ENCODE data around the gene KCNA10.

The KCNA10 gene

GRCh38 chr1:110484801-110485200 is 34.2 kb downstream of the KCNA10 start:
- DNase-seq (ENCODE audit: insufficient read length) (no peak), FAIRE-seq (no peak)

GRCh38 chr1:110483308-110483685 is 35.7 kb downstream of the KCNA10 start:
- TF ChIP-seq TAF1 (IDR thresholded peaks at IDR 0.05; ENCODE audit: borderline replicate concordance, low read depth, low read length): no peak
- TF ChIP-seq POLR2A (IDR thresholded peaks at IDR 0.05; ENCODE audit: low read depth, low read length): no peak
- TF ChIP-seq POLR2AphosphoS5 (IDR thresholded peaks at IDR 0.05; ENCODE audit: low read depth, low read length): no peak
- FAIRE-seq (no peak), DNase-seq (ENCODE audit: insufficient read length) (no peak)

More at GRCh38 chr1:110484801-110485200, 34.2 kb downstream of the KCNA10 start:
- TF ChIP-seq POLR2AphosphoS5 (IDR thresholded peaks at IDR 0.05; ENCODE audit: low read depth, low read length): no peak
- no peak for TF ChIP-seq TAF1 (IDR thresholded peaks at IDR 0.05; ENCODE audit: borderline replicate concordance, low read depth, low read length)
- no peak for TF ChIP-seq POLR2A (IDR thresholded peaks at IDR 0.05; ENCODE audit: low read depth, low read length)

GRCh38 chr1:110482662-110483307 is 36.2 kb downstream of the KCNA10 start:
- DNase-seq (ENCODE audit: insufficient read length) (no peak), FAIRE-seq (no peak)
- TF ChIP-seq POLR2A (IDR thresholded peaks at IDR 0.05; ENCODE audit: low read depth, low read length) (no peak), POLR2AphosphoS5 (IDR thresholded peaks at IDR 0.05; ENCODE audit: low read depth, low read length) (no peak), TAF1 (IDR thresholded peaks at IDR 0.05; ENCODE audit: borderline replicate concordance, low read depth, low read length) (no peak)

GRCh38 chr1:110481968-110482623 is 36.9 kb downstream of the KCNA10 start:
- DNase-seq (ENCODE audit: insufficient read length) (no peak), FAIRE-seq (no peak)
- no peak for TF ChIP-seq POLR2A (IDR thresholded peaks at IDR 0.05; ENCODE audit: low read depth, low read length)
- TF ChIP-seq TAF1 (IDR thresholded peaks at IDR 0.05; ENCODE audit: borderline replicate concordance, low read depth, low read length): no peak
- TF ChIP-seq POLR2AphosphoS5 (IDR thresholded peaks at IDR 0.05; ENCODE audit: low read depth, low read length): no peak

- DNase-seq (ENCODE audit: insufficient read length) (no peak), FAIRE-seq (no peak)
- TF ChIP-seq POLR2AphosphoS5 (IDR thresholded peaks at IDR 0.05; ENCODE audit: low read depth, low read length): no peak
- no peak for TF ChIP-seq TAF1 (IDR thresholded peaks at IDR 0.05; ENCODE audit: borderline replicate concordance, low read depth, low read length)
- TF ChIP-seq POLR2A (IDR thresholded peaks at IDR 0.05; ENCODE audit: low read depth, low read length): no peak
Observed at GRCh38 chr1:110480356-110481096, 38.4 kb downstream of the KCNA10 start.

GRCh38 chr1:110478886-110479285 is 40.1 kb downstream of the KCNA10 start:
- TF ChIP-seq POLR2A (IDR thresholded peaks at IDR 0.05; ENCODE audit: low read depth, low read length): no peak
- TF ChIP-seq POLR2AphosphoS5 (IDR thresholded peaks at IDR 0.05; ENCODE audit: low read depth, low read length): no peak
- TF ChIP-seq TAF1 (IDR thresholded peaks at IDR 0.05; ENCODE audit: borderline replicate concordance, low read depth, low read length): no peak
- DNase-seq (ENCODE audit: insufficient read length): no peak
- FAIRE-seq: no peak

- no peak for FAIRE-seq
- no peak for TF ChIP-seq POLR2AphosphoS5 (IDR thresholded peaks at IDR 0.05; ENCODE audit: low read depth, low read length)
- TF ChIP-seq POLR2A (IDR thresholded peaks at IDR 0.05; ENCODE audit: low read depth, low read length): no peak
- TF ChIP-seq TAF1 (IDR thresholded peaks at IDR 0.05; ENCODE audit: borderline replicate concordance, low read depth, low read length): no peak
- DNase-seq (ENCODE audit: insufficient read length): no peak
Observed at GRCh38 chr1:110477967-110478640, 40.9 kb downstream of the KCNA10 start.

- TF ChIP-seq TAF1 (IDR thresholded peaks at IDR 0.05; ENCODE audit: borderline replicate concordance, low read depth, low read length): no peak
- TF ChIP-seq POLR2A (IDR thresholded peaks at IDR 0.05; ENCODE audit: low read depth, low read length): no peak
- no peak for TF ChIP-seq POLR2AphosphoS5 (IDR thresholded peaks at IDR 0.05; ENCODE audit: low read depth, low read length)
- DNase-seq (ENCODE audit: insufficient read length) (no peak), FAIRE-seq (no peak)
Observed at GRCh38 chr1:110477445-110477957, 41.5 kb downstream of the KCNA10 start.

- FAIRE-seq (no peak), DNase-seq (ENCODE audit: insufficient read length) (no peak)
- TF ChIP-seq POLR2A (IDR thresholded peaks at IDR 0.05; ENCODE audit: low read depth, low read length) (no peak), POLR2AphosphoS5 (IDR thresholded peaks at IDR 0.05; ENCODE audit: low read depth, low read length) (no peak), TAF1 (IDR thresholded peaks at IDR 0.05; ENCODE audit: borderline replicate concordance, low read depth, low read length) (no peak)
Observed at GRCh38 chr1:110477041-110477440, 41.9 kb downstream of the KCNA10 start.

- FAIRE-seq (no peak), DNase-seq (ENCODE audit: insufficient read length) (no peak)
- TF ChIP-seq POLR2AphosphoS5 (IDR thresholded peaks at IDR 0.05; ENCODE audit: low read depth, low read length) (no peak), TAF1 (IDR thresholded peaks at IDR 0.05; ENCODE audit: borderline replicate concordance, low read depth, low read length) (no peak), POLR2A (IDR thresholded peaks at IDR 0.05; ENCODE audit: low read depth, low read length) (no peak)
Observed at GRCh38 chr1:110476028-110476765, 42.8 kb downstream of the KCNA10 start.

Data from GM12892 (cell line).